Measurements from ENCODE around the gene RIPK1.
A peak's percentile ranks its signal among the peaks of the same experiment; 100 is the strongest.

The RIPK1 gene

DNA sequence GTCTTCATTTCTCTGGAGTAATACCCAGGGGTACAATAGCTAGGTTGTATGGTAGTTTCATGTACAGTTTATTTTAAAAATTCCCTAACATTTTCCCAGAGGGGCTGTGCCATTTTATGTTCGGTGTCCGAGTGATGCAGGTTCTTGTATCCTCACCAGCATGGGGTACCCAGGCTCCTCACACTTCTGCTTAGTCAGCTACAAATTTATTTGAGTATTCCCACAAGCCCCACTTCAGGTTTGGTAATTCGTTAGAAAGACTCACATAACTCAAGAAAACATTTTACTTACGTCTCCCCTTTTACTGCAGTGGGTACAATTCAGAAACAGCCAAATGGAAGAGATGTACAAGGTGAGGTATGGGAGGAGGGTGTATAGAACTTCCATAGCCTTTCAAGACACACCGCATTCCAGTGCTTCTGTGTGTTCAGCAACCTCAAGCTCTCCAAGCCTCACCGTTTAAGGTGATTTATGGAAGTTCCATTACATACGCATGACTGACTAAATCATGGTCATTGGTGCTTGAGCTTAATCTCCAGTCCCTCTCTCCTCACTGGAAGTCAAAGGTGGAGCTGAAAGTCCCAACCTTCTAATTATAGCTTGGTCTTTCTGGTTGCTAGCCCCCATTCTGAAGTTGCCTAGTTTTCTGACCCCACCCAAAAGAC is 18.1 kb downstream of the RIPK1 start:
- no peak for DNase-seq

DNA sequence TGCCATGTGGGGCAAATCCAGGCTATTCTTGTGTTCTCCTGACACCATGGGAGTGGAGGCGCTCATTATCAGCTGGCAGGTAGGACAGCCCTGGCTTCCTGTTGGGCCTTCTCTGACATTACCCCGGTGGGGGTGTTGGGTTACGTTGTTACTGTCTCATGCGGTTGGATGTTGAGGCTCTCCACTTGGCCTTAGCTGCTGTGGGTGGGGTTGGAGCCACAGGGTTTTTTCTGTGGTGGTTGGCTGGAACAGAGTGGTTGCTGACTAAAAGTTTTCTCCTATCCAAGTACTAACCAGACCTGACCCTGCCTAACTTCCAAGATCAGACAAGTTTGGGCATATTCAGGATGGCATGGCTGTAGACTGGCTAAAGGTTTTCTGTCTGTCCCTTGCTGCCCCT is 20.2 kb downstream of the RIPK1 start:
- DNase-seq: no peak

DNA sequence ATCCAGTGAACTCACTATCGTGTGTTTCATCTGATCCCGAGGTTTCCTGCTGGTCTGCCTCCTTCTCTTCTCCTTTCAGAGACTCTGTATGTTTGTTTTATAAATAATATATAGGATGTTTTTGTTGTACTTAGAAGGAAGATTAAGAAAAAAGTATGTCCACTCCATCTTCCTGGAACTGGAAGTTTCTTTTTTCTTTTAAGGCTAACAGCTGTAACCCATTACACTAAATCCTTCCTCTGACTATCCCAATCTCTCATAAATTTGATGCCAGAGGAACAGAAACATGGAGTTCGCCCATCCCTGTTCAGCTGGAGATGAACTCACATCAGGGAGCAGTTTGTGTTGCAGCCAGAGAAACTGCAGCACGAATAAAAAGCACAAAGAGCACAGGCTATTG is 20.7 kb downstream of the RIPK1 start:
- DNase-seq: no peak

DNA sequence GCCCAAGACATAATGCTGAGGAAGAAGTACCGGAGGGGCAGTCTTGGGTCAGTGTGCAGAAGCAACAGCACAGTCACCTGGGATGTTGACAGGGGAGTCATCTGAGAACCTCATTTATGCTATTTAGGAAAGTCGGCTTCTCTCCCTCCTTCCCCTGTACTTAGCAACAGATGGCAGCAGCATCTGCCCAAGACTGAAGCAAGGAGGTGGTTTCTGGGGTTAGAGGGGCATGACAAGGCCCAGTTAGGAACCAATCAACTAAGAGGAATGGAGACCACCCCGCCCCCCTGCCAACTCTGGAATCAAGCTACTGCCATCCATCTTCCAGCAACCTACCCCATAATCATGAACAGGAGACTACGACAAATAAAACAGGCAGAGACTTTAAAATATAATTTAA is 21.7 kb downstream of the RIPK1 start:
- no peak for DNase-seq

DNA sequence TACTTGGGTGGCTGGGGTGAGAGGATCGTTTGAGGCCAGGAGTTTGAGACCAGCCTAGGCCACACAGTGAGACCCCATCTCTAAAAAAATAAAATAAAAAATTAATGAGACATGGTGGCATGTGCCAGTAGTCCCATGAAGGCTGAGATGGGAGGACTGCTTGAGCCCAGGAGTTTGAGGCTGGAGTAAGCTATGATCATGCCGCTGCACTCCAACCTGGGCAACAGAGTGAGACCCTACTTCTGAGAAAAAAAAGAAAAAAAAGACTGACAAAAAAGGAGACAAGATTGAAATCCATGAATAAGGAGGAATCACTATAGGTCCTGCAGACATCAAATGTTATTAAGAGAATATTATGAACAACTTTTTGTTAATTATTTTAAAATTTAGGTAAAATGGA is 26.5 kb downstream of the RIPK1 start:
- DNase-seq: no peak

DNA sequence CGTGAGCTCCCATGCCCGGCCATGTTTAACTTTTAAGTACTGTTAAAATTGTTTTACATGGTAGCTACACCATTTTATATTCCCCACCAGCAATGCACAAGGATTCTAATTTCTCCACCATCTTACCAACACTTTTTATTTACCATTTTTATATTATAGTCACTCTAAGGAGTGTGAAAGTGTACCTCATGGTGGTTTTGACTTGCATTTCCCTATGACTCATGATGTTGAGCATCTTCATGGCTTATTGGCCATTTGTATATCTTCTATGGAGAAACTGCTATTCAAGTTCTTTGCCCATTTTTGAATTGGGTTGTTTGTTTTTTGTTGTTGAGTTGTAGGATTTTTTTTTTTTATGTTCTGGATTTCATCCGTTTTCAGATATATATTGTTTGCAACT is 34.6 kb downstream of the RIPK1 start:
- no peak for DNase-seq

DNA sequence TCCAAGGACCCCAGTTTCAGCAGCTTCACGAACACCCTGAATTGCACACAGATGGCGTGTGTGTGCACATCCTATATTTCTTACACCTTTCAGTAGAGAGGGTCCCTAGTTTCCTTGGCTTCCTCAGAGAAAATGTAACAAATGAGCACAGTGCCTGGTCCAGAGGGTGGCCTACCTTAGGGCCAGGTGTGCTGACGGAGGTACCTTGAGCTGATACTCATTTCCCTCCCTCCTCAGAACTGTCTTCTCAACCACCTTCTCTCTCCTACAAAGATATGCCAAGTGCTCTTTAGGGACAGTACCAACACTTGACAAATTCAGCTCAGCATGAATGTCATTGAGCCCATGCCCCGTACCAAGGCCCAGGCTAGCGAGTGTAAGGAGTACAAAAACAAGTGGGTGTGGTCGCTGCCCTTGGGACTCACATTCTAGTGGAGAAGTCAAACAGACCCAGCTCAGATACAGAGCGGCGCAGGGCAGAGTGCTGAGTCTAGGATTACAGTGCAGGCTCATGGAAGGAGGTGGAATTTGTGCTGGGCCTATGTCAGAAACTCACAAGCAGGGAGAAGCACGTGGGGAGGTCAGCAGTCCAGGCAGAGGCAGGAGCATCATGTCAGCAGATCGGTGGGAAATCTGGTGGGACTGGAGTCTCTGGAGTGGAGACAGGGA is 40.6 kb downstream of the RIPK1 start:
- no peak for DNase-seq

DNA sequence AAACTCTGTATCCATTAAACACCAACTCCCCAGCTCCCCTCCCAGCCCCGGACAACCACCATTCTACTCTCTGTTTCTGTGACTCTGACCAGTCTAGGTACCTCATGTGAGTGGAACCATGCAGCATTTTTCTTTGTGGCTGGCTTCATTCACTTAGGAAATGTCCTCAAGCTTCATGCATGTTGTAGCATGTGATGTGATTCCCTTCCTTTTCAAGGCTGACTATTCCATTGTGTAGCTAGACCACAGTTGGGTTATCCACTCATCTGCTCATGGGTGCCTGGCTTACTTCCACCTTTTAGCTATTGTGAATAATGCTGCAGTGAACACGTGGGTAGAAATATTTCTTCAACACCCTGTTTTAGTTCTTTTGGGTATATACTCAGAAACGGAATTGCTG is 41.5 kb downstream of the RIPK1 start:
- DNase-seq: no peak

DNA sequence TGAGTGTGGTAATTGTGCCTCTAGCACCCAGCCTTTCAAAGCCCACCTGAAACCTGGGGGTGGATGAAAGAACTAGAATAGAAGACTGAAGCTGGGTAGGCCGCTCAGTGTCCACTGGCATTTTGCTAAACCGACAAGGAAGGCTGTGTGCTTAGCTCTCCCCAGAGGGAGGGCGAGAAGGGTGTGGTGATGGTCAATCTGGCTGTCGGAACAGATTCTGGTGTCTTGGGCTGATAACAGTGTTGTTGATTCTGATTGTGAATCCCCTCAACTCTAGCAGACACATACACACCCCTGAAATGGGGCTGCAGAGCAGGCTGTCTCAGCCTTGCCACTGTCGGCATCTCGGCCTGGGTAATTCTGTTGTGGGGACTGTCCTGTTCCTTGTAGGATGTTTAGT is 46.1 kb downstream of the RIPK1 start:
- no peak for DNase-seq

DNA sequence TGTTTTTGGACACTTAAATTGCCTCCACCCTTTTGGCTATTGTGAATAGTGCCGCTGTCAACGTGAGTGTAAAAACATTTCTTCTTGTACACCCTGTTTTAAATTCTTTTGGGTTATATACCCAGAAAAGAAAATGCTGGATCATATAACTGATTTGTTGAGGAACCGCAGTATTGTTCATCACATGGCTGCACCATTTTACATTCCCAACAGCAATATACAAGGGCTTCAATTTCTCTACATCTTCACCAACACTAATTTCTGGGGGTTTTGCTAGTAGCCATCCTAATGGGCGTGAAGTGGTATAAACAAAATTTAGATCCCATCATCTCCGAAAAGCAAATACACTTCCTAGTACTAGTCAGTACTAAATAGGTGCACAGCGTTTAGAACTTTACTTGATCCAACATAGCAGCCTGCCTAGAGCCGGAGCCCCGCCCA is 49.6 kb downstream of the RIPK1 start:
- no peak for DNase-seq

DNA sequence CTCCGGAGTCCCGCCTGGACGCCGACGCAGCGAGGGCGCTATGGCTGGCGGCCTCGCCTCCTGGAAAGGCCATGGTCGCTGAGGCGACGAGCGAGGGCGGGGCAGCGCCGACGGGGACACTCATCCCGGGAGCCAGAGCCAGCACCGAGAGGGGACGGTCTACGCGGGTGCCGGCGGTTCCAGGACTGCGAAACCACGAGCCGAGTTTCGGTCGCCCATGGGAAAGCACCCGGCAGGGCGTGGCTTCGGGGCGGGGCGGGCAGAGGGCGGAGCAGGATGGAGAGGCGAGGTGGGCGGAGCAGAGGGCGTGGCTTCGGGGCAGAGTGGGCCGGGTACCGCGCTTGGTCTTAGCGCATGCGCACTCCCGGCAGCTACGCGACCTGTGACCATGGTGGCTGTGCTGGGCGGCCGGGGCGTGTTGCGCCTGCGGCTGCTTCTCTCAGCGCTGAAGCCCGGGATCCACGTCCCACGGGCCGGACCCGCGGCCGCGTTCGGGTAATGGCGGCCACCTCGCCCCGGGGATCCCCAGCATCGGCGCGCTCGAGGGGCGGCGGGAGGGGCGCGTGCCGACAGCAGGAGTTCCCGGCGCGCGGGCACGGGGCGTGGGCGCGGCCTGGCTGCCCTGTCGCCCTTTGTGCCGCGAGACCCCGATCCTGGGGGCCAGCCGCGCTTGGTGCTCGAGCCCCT is 50.2 kb downstream of the RIPK1 start, which contains the start of gene BPHL:
BPHL (plus strand) TSS at position 359 of the 687 bp plus-strand sequence; CDS start at position 389, 30 bp downstream.
- DNase-seq: peak; percentile 71

DNA sequence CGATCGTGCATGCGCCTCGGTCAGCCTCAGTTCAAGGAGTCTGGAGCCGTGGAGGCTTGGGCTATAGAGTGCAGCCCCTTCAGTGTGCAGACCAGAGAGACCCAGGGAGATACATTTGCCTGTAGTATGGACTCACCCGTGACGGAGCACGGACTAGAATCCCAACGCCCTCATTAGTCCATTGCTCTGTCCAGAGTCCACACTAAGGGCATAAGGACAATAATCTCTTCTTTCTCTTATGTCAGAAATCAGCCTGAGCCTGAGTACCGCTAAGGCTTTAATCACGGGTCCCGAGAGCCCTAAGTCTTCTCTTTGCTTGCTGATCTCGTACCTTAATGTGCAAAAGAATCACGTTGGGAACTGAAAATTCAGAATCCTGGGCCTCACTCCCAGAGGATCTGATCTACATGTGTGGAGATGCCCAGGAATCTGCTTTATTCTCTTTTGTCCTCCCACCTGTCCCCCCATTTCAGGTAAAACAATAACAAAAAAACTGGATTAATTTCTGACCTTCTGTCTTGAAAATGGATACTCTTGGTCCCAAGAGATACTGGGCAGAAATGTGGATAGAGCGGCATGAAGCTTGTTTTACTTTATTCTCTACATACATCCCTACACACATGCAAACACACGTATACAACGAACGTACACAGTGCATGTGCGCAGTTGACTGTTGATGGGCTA is 50.9 kb downstream of the RIPK1 start:
- peak; percentile 32 for DNase-seq

DNA sequence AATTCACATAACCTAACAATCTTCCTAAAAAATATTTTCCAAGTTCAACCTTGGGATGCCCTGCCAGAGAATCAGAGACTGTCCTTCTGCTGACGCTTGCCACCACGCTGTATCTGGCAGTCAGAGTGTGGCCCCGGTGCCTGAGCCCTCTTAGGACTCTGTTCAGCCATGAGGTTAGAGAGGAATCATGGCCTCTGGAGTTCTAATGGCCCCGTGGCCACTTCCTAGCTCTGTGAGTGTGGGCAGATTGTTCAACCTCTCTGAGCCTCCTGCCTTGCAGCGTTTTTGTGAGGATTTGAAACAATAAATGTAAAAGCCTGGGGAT is 52.4 kb downstream of the RIPK1 start:
- no peak for DNase-seq

DNA sequence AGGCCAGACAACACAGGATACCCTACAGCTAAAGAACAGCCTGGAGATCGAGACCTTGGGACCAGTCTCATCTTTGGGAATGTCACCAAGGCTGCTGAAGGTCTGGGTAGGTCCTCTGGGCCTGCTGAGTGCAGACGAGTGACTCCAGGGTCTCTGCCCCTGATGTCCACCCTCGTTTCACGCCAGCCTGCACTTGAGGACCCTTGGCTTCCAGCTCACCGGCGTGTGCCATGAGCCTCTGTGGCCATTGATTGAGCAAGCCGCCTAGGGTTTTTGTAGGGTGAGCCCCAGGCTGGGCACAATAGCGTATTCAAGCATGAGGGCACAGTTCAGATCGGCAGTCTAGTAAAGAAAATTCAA is 54.5 kb downstream of the RIPK1 start:
- no peak for DNase-seq

DNA sequence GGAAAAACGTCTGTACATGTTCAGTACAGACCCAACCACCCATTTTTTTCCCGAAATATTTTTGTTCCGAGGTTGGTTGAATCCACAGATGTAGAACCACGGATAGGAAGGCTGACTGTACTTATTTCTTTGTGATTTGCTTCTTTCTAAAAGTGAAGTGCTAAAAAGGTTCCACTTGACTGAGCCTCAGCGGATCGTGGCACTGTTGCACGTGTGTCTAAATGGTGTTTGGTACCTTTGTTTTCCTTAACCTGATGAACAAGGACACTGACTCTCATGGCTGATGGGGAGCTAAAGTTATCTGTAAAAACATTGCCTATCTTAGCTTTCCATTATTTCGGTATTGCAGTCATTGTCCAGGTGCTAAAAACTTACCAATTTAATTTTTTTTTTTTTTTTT is 56.4 kb downstream of the RIPK1 start:
- DNase-seq: peak; percentile 10

DNA sequence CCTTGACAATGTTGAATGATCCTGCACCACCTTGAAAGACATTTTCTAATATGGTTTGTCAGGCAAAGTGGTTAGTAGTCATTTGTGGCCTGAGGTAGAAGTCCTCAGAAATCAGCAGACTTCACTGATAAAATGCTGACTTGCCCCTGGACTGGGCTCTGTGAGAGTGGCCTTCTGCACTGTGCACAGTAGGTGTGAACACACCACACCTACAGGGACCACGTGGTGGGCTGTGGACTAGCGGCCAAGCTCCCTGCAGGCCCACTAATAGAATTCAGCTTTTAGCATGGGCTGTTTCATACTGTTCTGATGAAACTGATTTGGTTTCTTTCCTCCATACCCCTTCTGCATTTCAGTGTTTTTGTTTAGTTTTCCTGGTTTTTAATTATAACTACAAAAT is 57.5 kb downstream of the RIPK1 start:
- no peak for DNase-seq

DNA sequence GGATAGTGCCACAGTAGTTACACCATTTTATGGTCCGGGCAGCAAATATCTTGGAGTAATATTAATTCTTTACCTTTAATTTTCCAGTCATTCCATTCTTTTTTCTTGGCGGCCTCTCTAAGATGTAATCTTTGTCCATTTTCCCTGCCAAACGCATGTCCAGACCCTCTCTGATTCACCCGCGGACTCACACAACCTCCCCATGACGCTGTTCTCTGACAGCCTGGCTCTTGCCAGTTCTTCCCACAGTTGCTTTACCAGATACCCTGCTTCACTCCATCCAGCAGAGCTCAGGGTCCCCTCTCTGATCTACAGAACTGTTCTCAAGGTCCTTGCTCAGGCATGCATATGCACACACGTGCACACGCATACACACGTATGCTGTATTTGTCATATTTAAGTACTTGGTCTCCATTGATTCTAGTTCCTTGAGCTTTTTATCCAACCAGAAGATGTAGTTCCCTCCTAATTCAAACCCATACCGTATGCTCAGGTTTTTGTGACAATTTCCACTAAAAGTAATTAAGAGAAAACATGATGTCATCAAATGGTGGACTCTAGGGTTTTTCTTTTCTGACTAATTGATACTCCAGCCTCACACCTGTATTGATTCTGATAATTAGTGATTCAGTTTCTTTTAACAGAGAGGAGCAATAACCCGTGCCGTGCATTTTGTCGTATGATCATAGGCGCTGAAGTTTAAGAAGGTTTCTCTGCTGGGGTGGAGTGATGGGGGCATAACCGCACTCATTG is 60.2 kb downstream of the RIPK1 start:
- DNase-seq: no peak

DNA sequence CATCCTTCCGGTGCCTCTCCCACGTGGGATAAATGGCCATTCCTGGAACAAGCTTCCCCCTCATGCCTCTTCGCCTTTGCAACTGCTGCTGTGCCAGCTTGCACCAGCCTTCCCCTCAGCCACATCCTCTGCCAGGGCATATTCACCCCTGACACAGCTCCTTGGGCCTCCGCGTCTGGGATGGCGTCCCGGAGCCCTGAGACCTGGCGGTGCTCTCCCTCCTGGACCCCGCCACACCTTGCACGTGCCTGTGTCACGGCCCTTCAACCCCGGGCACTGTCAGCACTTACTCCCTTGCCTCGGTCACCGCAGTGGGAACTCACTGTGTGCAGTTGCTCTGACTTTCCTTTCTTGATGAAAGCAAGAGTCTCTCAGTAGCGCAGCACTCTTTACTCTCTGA is 63.4 kb downstream of the RIPK1 start:
- DNase-seq: no peak

DNA sequence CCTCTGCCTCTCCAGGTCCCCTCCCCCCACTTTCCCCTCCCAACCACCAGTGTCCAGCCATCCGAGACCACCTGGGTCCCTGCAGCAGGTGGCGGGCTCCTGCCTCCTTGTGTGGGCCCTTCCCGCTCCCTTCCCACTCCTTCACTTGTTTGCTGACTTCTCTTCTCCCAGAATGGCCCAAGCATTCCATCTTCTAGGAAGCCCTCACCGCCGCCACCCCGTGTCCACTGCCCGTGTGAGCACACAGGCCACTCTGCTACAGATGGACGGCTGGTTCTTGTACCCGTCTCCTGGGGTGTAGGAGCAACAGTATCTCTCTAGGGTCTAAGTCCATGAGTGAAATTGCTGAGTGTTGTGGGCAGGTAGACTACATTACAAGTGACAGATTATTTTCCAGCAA is 65.2 kb downstream of the RIPK1 start:
- no peak for DNase-seq

DNA sequence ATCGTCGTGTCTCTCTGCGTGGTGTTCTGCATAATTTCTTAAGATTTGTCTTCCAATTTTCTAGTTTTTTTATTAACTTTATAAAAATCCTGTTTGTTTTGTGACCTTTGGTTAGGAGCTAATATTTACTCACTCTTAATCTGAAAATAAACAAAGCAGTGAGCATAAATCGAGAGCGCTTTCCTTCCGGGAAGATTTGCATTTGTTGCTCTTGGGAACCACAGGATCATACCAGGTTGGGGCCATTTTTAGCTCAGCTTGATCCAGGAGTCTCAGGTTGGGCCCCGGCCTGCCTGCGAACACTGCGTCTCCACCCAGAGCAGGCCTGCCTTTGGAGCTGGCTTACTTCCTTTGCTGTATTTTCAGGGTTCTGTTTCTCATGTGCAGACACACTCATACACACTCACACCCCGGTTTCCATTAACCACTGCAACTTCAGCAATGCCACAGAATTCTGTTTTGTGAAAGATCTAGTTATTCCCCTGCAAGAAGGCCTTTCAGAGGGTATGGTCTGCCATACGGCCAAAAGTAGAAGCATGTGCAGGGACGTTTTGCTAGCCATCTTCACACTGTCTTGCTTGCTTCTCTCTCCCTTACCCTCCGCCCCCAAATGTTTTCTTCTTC is 67.5 kb downstream of the RIPK1 start:
- DNase-seq: no peak

DNA sequence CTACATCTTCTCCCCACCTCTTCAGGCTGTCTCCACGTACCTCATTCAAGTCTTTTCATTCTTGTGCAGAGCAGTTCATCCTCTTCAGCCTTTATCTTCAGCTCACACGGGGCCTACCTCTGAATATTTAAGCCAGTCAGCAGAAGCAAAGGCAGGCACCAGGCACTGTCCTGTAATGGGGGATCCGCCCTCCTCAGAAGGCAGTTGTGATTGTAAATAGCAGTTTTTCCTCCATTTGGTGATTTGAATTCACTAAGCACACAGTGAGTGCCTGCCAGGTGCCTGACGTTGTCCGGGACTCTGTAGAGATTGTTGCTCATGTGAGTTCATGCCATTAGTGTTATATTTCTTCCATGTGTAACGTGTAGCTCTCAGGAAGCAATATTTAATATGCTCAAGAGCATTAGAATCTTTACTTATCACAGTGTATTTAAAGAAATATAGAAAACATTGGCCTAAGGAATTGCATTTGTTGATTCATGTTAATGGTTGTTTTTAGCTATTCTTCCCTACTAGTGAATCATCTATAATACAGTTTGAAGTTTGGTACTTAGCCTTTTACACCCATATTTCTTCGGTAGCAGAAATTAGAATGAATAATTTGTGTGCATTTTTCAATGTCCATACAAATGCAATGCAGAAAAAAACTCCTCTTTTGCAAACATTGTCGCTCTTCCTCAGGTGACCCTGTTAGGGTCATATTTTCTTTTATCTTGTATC is 68.2 kb downstream of the RIPK1 start:
- no peak for DNase-seq

All from DMS79 treated with DMSO at 0.1 percent for 48 hours (cell line).